ENCODE results near the gene CRYL1. TPM values are rescaled to one million over a fixed set of nuclear protein-coding genes. Genes with fewer than 3 reads are reported as not detected.

The CRYL1 gene
- total RNA-seq, 1 donor from 2014 or later: 35.4 TPM

GRCh38 chr13:20397896-20398295 lies 127.8 kb downstream of the CRYL1 start:
- H3K27me3 ChIP-seq: no peaks in the 10 kb centered on the region

DNA sequence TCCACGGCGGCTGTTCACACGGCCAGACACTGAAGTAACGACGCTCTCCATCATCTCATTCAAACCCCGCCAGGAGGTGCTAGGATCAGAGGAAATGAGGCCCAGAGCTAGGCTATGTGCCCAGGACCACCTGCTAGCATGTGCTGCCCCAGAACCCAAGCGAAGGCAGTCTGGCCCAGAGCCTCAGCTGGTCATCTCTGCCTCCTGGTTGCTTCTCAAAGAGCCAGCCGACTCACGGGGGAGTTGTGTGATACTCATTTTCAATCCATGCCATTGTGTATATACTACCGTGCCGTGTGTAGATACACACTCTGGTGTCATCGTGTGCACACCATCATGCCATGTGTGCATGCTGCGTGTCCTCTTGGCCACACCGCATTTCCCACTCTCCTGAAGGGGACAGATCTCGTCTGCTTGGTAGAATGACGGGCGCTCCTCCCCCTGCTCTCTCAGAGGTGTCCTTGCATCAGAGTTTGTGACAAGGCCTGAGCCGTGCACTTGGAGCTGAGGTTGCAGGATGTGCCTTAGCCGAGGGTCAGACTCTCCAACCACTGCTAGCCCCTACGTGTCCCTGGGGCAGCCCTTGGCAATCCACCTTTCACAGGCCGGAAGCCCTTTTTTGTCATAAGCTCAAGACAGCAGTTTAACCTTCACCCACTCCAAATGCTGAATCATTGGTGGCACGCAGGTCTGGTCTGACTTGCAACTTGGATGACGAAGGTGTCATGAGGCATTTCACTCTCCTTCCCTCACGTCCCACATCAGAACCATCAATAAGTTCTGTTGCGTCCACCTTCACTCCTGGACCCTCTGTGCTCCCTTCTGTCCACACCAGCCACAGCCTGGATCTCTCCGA lies 130.4 kb downstream of the CRYL1 start:
- no peak overlapping the region for H3K27ac ChIP-seq

More at GRCh38 chr13:20397896-20398295, 127.8 kb downstream of the CRYL1 start:
- Histone ChIP-seq H3K9me3 (no peaks in the 10 kb centered on the region), H3K36me3 (no peaks in the 10 kb centered on the region), H3K4me1 (peaks cover 16% of the 10 kb centered on the region), H3K27ac (no peak overlapping the region), H3K4me3 (no peak overlapping the region)
- no peak for DNase-seq (ENCODE audit: extremely low spot score in 2 of 2)
- intact Hi-C loops (cut with DNase I): no loop called here
- TF ChIP-seq POLR2AphosphoS5 (IDR thresholded peaks at IDR 0.05; ENCODE audit: insufficient read depth in 1 of 2, low read depth in 1 of 2) (no peak), POLR2A (IDR thresholded peaks at IDR 0.05) (no peak)
- TF ChIP-seq, protein P1, sequence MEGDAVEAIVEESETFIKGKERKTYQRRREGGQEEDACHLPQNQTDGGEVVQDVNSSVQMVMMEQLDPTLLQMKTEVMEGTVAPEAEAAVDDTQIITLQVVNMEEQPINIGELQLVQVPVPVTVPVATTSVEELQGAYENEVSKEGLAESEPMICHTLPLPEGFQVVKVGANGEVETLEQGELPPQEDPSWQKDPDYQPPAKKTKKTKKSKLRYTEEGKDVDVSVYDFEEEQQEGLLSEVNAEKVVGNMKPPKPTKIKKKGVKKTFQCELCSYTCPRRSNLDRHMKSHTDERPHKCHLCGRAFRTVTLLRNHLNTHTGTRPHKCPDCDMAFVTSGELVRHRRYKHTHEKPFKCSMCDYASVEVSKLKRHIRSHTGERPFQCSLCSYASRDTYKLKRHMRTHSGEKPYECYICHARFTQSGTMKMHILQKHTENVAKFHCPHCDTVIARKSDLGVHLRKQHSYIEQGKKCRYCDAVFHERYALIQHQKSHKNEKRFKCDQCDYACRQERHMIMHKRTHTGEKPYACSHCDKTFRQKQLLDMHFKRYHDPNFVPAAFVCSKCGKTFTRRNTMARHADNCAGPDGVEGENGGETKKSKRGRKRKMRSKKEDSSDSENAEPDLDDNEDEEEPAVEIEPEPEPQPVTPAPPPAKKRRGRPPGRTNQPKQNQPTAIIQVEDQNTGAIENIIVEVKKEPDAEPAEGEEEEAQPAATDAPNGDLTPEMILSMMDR (IDR thresholded peaks at IDR 0.05): no peak

DNA sequence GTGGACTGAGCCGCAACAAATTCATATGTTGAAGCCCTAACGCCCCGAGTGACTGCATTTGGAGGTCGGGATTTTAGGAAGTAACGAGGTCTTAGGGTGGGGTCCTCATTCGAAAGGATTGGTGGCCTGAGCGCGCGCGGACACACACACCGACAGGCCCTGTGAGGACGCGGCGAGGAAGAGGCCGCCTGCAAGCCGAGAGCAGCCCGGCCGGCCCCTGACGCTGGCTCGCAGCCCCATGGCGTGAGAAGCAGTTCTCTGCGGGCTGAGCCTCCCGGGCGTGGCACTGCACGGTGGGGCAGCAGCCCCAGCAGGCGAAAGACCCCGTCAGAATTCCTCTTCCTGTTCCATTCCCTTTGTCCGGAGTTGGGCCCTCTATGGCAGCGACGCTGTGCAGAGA lies 131.2 kb downstream of the CRYL1 start:
- Histone ChIP-seq H3K4me1 (no peaks in the 10 kb centered on the region), H3K9me3 (no peaks in the 10 kb centered on the region), H3K27me3 (no peaks in the 10 kb centered on the region), H3K27ac (no peak overlapping the region), H3K36me3 (no peaks in the 10 kb centered on the region), H3K4me3 (no peak overlapping the region)
- intact Hi-C loops (cut with DNase I): no loop called here
- DNase-seq (ENCODE audit: extremely low spot score in 2 of 2): peak in 1 of 2 donors; percentile 84
- no peak for TF ChIP-seq POLR2A (IDR thresholded peaks at IDR 0.05)
- TF ChIP-seq, protein P1 (IDR thresholded peaks at IDR 0.05): no peak
- TF ChIP-seq POLR2AphosphoS5 (IDR thresholded peaks at IDR 0.05; ENCODE audit: insufficient read depth in 1 of 2, low read depth in 1 of 2): no peak

More for the DNA sequence above, 130.4 kb downstream of the CRYL1 start:
- no peaks in the 10 kb centered on the region for H3K27me3 ChIP-seq
- H3K9me3 ChIP-seq: no peaks in the 10 kb centered on the region
- TF ChIP-seq POLR2A (IDR thresholded peaks at IDR 0.05) (no peak), POLR2AphosphoS5 (IDR thresholded peaks at IDR 0.05; ENCODE audit: insufficient read depth in 1 of 2, low read depth in 1 of 2) (no peak)
- TF ChIP-seq, protein P1 (IDR thresholded peaks at IDR 0.05): no peak
- no peaks in the 10 kb centered on the region for H3K36me3 ChIP-seq
- no peak overlapping the region for H3K4me3 ChIP-seq
- DNase-seq (ENCODE audit: extremely low spot score in 2 of 2): peak in 1 of 2 donors; percentile 94
- intact Hi-C loops (cut with DNase I): no loop called here
- no peaks in the 10 kb centered on the region for H3K4me1 ChIP-seq

- intact Hi-C loops (cut with DNase I): no loop called here
- TF ChIP-seq POLR2A (IDR thresholded peaks at IDR 0.05): no peak
- TF ChIP-seq, protein P1 (IDR thresholded peaks at IDR 0.05): no peak
- TF ChIP-seq POLR2AphosphoS5 (IDR thresholded peaks at IDR 0.05; ENCODE audit: insufficient read depth in 1 of 2, low read depth in 1 of 2): no peak
- Histone ChIP-seq H3K27me3 (no peaks in the 10 kb centered on the region), H3K27ac (no peak overlapping the region), H3K9me3 (no peaks in the 10 kb centered on the region), H3K4me3 (no peak overlapping the region), H3K4me1 (no peaks in the 10 kb centered on the region), H3K36me3 (no peaks in the 10 kb centered on the region)
- DNase-seq (ENCODE audit: extremely low spot score in 2 of 2): no peak
Measured at GRCh38 chr13:20394169-20394501, 131.5 kb downstream of the CRYL1 start.

Measured in vagina (tissue), 2 donors.